ENCODE results near the gene KLHL3.

GRCh38 chr5:137718611-137719010, 17.3 kb downstream of the KLHL3 start:
- TF ChIP-seq, protein P1, sequence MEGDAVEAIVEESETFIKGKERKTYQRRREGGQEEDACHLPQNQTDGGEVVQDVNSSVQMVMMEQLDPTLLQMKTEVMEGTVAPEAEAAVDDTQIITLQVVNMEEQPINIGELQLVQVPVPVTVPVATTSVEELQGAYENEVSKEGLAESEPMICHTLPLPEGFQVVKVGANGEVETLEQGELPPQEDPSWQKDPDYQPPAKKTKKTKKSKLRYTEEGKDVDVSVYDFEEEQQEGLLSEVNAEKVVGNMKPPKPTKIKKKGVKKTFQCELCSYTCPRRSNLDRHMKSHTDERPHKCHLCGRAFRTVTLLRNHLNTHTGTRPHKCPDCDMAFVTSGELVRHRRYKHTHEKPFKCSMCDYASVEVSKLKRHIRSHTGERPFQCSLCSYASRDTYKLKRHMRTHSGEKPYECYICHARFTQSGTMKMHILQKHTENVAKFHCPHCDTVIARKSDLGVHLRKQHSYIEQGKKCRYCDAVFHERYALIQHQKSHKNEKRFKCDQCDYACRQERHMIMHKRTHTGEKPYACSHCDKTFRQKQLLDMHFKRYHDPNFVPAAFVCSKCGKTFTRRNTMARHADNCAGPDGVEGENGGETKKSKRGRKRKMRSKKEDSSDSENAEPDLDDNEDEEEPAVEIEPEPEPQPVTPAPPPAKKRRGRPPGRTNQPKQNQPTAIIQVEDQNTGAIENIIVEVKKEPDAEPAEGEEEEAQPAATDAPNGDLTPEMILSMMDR (IDR thresholded peaks at IDR 0.05; ENCODE audit: low read depth, low read length, poor library complexity, severe bottlenecking) = no peak
- TF ChIP-seq EZH2phosphoT487 (IDR thresholded peaks at IDR 0.05; ENCODE audit: borderline replicate concordance, low read length) = no peak
